HUDEP-2 (cell line): ENCODE measurements around the gene RPL22L1.
A peak's percentile ranks its signal among the peaks of the same experiment; 100 is the strongest.
"Not testable (repeated sequence)": the region's sequence is repeated elsewhere in the genome, so short reads cannot be mapped to it uniquely, and the experiment has no call there.

ENCODE experiments used
- DNase-seq, 76 experiments: peaks; one replicate each; lab custom pipeline; 2025; ENCODE audit not compliant: unreplicated experiment in 76 of 76; lab: John Stamatoyannopoulos, UW

The RPL22L1 gene

DNA sequence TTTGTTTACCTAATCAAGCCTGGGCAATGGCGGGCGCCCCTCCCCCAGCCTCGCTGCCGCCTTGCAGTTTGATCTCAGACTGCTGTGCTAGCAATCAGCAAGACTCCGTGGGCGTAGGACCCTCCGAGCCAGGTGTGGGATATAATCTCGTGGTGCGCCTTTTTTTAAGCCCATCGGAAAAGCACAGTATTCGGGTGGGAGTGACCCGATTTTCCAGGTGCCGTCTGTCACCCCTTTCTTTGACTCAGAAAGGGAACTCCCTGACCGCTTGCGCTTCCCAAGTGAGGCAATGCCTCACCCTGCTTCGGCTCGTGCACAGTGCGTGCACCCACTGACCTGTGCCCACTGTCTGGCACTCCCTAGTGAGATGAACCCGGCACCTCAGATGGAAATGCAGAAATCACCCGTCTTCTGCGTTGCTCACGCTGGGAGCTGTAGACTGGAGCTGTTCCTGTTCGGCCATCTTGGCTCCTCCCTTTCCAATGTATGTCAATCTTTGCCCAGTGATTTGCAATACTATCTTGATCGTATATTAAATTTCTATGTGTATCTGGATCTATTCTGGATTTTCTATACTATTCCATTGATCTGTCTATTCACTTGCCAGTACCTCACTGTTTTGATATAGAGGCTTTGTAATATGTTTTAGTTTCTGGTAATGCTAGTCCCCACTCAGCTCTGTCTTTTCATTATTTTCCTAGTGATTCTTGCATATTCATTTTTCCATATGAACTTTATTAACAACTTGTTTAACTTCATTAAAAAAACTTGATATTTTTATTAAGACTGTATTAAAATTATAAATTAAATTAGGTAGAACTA, 14.3 kb upstream of the RPL22L1 start:
- DNase-seq = not testable (repeated sequence)

DNA sequence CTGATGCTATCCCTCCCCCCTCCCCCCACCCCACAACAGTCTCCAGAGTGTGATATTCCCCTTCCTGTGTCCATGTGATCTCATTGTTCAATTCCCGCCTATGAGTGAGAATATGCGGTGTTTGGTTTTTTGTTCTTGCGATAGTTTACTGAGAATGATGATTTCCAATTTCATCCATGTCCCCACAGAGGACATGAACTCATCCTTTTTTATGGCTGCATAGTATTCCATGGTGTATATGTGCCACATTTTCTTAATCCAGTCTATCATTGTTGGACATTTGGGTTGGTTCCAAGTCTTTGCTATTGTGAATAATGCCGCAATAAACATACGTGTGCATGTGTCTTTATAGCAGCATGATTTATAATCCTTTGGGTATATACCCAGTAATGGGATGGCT, 8.7 kb upstream of the RPL22L1 start:
- not testable (repeated sequence) for DNase-seq

DNA sequence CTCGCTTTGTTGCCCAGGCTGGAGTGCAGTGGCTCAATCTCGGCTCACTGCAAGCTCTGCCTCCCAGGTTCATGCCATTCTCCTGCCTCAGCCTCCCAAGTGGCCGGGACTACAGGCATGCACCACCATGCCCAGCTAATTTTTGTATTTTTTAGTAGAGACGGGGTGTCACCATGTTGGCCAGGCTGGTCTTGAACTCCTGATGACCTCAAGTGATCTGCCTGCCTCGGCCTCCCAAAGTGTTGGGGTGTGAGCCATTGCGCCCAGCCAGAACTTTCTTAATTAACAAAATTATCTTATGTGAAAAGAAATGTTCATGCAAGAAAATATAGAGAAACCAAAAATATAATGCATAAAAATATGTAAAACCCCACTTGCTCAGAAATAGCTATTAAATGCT, 7.3 kb upstream of the RPL22L1 start:
- DNase-seq = not testable (repeated sequence)

DNA sequence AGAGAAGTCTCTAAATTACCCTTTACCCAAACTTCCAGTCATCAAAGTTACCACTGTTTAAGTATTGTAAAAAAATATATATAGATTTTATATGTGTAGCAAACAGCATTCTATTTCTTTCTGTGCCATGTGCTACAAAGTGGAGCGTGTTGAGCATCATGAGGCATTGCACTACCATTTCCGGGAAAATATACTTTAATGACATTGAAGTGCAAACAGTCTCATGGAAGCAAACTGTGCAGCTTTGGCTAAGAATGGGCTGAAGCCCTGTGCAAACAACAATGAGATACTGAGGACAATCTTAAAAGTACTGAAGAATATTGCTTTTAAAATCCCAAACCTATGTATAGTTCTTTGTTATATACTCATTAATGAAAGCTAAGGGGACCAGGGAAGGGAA, 6.5 kb upstream of the RPL22L1 start:
- no peak for DNase-seq

DNA sequence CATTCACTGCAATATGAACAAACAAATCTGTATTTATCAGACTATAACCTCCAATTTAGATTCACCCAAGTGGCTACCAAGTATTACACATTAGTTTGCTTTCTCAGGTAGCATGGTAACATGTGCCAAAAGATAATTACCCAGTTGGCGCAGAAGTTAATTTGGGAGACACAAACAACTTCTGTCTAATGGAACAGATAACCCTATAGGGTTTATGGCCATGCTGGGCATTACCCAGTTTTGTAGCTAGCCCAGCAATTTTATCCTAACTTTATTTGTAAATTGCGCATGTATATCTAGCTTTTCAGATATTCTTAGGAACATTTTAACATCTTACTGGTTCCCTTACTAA, 780 bp downstream of the RPL22L1 start:
- DNase-seq = no peak

DNA sequence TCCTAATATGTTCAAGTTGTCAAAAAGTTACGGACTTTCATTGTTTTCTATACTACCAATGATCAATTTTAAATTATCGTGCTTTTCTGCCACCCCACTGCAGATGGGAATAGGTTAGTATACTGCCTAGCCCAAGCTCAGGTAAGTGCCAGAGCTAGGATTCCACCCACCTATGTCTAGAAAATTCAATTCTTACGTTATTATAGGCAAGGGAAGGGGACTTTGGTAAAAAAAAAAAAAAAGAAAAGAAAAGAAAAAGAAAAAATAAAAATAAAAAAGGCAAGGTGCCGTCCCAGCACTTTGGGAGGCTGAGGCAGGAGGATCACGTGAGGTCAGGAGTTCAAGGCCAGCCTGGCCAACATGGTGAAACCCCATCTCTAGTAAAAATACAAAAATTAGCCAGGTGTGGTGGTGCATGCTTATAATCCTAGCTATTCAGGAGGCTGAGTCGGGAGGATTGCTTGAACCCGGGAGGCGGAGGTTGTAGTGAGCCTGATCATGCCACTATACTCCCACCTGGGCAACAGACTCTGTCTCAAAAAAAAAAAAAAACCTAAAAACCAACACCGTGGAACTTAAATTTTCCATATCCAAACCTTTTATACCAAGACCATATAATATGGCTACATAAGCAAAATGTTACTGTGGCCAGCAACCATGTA, 1.3 kb downstream of the RPL22L1 start:
- DNase-seq = no peak

DNA sequence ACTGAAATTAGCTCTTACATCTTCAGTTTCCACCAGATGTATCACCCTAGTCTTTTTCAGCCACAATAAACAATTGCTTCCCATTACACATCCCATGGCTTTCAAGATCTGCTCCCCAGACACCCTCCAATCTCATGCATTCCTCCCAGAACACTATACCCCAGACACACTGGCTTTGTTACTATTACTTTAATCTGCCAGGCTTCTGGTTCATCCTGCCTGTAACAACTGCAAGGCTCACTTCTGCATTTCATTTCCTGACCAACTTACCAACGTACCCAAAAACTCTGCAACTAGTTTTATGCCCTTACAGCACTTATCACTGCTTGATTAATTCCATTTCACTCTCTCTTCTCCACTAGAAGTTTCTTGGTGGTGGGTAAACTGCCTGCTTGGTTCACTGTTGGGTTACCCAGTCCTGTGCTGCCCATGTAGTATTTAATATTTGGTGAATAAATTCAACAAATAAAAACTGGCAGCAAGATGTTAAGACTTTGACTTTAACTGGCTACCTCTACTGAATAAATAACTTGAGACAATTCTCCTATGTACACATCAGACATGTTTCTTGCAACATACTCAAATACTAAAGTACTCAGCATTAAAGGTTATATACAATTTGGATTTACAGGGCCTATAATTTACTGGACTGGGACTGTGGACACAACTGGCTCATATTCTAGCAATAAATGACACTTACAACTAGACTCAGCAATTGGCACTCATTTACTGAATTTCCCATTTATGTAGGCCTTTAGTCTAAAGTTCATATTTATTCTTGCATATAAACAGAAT, 2.7 kb downstream of the RPL22L1 start:
- no peak for DNase-seq

DNA sequence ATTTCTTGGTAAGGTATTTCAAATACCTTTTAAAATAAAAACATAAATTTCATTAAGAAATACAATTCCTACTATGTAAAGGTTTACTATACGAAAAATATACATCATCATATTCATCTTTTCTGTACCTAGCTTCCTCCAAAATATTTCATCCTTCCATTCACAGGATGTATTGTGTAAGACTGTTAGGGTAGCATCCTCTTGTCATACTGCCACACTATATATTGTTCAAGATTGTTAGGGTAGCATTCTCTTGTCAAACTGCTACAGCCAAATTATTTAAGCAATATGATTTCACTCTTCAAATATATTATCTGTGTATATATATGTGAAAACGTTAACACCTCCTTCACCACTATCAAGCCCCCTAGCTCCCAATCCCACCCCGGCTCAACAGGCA, 3.5 kb downstream of the RPL22L1 start:
- no peak for DNase-seq

DNA sequence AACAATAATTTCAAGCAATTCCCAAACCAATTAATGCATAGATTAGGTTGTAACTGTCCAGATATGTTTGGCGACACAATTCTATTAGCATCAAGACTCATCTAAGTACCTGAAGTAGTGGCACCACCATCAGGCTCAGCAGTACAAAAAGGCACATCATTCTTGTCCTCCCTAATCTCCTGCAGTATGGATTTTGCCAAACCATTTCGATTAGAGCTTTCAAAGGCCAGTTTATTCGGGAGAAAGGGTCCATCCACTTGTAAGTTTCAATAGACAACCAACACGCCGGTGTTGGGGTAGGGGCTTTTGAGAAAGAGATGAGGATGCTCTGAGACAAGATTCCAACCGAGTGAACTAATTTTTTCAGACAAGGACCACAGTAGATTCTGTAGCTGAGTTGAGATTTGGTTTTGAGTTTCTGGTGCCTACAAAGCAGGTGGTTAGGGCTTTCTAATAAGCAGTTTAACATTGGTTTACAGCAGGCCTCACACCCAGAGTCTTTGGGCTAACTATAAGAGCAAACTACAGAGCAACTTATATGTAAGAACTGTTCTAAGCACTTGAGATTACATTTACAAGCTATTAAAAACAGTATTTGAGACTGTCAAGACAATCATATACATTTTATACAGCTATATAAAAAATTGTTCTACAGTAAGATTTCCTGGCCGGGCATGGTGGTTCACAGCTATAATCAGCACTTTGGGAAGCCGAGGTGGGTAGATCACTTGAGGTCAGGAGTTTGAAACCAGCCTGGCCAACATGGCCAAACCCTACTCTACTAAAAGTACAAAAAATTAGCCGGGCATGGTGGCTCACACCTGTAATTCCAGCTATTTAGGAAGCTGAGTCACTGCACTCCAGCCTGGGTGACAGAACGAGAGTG, 4.5 kb downstream of the RPL22L1 start:
- no peak for DNase-seq

DNA sequence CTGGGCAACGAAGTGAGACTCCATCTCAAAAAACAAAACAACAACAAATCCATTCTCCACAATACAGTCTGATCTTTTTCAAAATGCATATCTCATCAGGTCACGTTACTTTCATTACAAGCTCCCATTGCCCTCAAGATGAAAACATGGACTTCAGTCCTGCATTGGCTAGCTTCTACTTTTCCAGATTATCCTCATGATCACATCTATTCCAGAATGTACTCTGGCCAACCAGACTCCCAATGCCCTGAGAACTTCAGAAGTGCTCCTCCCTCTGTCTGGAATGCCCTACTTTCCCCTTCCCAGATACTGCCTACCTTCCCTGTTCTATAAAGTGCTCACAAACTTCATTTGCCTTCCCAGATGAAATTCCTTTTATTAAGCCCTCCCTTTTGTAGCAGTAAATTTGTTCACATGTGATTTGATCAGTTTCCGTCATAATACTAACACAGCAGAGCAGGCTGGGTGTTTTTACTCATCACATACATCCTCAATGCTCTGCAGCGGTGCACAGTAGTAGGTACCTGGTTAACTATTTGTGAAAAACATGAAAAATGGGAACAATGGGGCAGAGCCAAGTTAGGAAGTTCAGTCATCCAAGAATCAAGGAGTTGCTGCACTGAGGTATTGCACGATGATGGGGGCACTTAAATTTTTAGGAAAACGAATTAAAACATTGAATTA, 5.3 kb downstream of the RPL22L1 start:
- DNase-seq = no peak

DNA sequence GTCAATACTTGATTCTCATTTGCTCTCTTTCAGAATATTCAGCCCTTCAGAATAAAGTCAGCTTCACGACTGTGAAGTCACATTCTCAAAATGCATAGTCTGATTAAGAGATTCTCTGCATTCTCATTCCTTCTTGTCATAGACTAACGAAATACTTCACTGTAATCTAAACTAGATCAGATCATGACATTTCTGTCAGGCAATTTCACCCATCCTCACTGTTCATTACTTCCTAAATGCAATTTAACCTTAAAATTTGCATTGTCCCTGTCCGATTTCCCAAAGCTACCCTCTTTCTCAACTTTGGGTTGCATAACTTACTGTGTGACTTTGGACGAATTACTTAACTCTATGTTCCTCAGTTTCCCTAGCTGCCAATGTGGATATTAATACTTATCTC, 6.2 kb downstream of the RPL22L1 start:
- no peak for DNase-seq

DNA sequence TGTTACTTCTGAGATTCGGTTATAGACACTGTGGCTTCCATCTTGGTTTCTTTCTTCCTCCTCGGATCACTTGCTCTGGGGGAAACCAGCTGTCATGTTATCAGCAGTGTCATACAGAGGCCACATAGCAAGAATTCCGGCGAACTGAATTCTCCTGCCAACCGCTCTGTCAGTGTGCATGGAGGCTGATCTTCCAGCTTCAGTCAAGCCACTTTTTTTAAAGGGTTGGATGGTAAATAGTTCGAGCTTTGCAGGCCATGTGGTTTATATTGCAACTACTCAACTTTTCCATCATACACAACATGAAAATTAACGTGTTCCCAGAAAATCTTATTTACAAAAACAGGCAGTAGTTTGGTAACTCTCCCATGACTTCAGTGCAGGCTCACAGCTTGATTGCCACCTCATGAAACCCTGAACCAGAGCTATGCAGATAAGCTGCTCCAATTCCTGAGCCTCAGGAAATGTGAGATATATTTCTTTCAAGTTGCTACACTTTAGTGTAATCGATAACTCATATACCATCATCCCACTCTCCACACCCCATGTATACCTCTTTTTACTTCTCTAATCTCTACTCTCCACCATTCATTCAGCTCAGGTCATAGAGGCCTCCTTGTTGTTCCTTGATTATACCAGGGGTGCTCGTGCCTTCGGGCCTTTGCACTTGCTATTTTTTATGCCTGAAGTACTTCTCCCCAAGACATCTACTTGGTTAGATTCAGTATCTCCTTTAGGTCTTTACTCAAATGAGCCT, 7.2 kb downstream of the RPL22L1 start:
- no peak for DNase-seq

DNA sequence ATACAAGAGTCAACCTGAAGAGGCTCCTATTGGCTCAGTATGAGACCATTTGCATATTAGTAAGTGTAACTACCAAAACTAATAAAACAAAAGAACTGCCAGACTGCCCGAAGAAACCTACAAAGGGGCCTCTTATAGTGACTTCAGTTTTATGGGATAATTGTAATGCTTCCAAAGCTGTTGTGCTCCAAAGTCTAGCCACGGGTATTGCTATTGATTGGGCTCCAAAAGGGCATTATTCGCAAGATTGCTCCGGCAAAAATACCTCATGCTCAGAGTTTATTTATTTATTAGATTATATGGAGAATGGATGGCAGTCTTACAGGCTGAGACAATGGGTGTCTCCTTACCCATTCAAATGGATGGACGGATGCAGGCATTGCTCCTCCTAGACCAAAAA, 11.4 kb downstream of the RPL22L1 start:
- DNase-seq = no peak

DNA sequence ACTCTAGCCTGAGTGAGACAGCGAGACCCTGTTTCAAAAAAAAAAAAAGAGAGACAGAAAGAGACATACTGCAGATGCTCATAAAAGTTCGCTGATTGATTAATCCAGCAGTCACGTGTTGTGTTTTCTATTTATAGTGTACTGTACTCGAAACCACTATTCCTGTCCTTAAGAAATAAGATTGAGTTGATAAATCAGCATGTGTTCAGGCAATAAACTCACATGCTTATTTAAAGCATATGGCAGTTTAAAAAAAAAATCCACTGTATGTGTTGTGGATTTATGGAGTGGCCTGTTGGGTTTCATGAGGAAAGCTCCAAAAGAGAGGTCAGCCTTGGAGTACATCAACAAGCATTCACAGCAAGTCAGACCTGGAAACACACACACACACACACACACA, 17.7 kb downstream of the RPL22L1 start:
- no peak for DNase-seq

DNA sequence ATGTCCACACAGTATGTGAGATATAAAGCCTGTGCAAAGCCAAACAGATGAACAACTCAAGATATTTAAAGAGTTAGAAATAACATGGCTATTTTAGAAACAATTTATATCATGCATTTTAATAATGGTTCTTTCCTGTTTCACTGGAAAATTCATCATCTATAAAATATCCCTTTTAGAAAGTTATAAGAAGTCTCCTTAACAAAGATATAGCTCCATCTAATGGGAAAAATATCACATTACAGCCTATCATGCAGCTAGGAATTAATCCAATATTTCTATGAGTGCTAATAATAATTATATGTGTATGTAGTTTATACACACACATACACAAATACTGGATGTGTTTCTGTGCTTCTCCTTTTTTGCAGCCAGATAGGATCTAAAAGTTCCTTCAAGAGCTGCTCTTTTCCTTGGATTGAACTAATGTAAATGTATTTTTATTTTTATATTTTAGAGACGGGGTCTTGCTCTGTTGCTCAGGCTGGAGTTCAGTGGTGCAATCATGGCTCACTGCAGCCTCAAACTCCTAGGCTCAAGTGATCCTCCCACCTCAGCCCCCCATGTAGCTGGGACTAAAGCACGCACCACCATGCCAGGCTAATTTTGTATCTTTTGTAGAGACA, 21.6 kb downstream of the RPL22L1 start:
- DNase-seq = peak in 1 of 76 experiments; percentile 3

DNA sequence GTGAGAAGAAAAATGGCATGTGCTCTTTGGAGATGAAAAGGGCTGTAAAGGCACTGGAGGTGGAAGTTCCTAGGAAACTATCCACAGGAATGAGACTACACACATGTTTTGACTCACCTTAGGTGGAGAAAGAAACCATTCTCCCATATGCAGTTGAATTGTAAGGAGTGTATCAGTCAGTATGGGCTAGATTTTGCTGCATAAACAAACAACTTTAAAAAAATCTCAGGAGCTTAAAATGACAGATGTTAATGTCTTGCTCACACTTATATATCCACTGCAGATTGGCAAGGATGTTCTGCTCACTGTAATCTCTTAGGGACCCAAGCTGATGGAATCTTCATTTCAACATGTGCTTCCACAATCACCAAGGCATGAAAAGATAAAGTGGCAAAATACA, 25.6 kb downstream of the RPL22L1 start:
- DNase-seq = no peak

DNA sequence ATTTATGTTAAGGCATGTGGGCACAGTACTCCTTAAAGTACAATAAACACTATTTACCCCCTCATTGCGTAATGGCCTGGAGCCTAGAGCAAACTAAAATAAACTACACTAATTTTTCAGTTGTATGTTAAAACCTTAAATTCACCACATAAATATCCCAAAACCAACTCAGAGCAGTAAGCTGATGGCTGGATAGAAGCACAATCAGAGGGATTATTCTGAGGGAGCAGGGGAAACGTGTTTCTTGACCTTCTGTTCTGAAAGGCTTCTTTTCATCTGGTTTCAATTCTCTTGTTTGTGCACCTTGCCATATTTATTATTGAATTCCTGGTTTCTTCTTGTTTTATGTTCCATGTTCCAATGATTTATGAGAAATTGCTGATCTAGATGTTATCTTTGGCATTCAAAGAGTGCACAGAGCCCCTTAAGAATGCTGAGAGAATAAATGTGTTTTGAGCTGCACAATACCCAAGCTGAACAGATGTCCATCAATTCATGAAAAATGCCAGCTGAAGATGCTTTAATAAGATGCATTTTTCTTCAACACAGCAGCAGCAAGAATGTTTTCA, 29.6 kb downstream of the RPL22L1 start:
- no peak for DNase-seq

DNA sequence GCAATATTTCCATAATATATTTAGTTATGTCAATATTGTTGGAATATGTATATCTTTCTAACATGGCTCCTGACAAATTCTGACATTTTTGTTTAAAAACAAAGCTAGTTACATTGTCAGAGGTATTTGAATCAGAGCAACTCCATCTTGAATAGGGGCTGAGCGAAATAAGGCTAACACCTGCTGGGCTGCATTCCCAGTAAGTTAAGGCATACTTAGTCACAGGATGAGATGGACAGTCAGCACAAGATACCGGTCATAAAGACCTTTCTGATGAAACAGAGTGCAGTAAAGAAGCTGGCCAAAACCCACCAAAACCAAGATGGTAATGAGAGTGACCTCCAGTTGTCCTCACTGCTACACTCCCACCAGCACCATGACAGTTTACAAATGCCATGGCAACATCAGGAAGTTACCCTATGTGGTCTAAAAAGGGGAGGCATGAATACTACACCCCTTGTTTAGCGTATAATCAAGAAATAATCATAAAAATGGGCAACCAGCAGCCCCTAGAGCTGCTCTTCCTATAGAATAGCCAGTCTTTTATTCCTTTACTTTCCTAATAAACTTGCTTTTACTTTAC, 30.4 kb downstream of the RPL22L1 start:
- no peak for DNase-seq
